ENCODE measurements around the gene COL17A1.

Gene COL17A1

GRCh38 chr10:104104926-104105325 is 19.2 kb upstream of the COL17A1 start:
- no peak for TF ChIP-seq GATA3 (IDR thresholded peaks at IDR 0.05; ENCODE audit: low read depth, low read length)
- no peak for TF ChIP-seq GATA2 (IDR thresholded peaks at IDR 0.05; ENCODE audit: low read depth, low read length)

GRCh38 chr10:104104418-104104817 is 18.7 kb upstream of the COL17A1 start:
- TF ChIP-seq GATA2 (IDR thresholded peaks at IDR 0.05; ENCODE audit: low read depth, low read length): no peak
- no peak for TF ChIP-seq GATA3 (IDR thresholded peaks at IDR 0.05; ENCODE audit: low read depth, low read length)

GRCh38 chr10:104103956-104104355 is 18.3 kb upstream of the COL17A1 start:
- TF ChIP-seq GATA2 (IDR thresholded peaks at IDR 0.05; ENCODE audit: low read depth, low read length): no peak
- no peak for TF ChIP-seq GATA3 (IDR thresholded peaks at IDR 0.05; ENCODE audit: low read depth, low read length)

- TF ChIP-seq GATA2 (IDR thresholded peaks at IDR 0.05; ENCODE audit: low read depth, low read length) (no peak), GATA3 (IDR thresholded peaks at IDR 0.05; ENCODE audit: low read depth, low read length) (no peak)
Measured at GRCh38 chr10:104101902-104102301, 16.2 kb upstream of the COL17A1 start.

- TF ChIP-seq GATA2 (IDR thresholded peaks at IDR 0.05; ENCODE audit: low read depth, low read length): no peak
- no peak for TF ChIP-seq GATA3 (IDR thresholded peaks at IDR 0.05; ENCODE audit: low read depth, low read length)
Measured at GRCh38 chr10:104100795-104101194, 15.1 kb upstream of the COL17A1 start.

GRCh38 chr10:104099941-104100340 is 14.3 kb upstream of the COL17A1 start:
- TF ChIP-seq GATA2 (IDR thresholded peaks at IDR 0.05; ENCODE audit: low read depth, low read length) (no peak), GATA3 (IDR thresholded peaks at IDR 0.05; ENCODE audit: low read depth, low read length) (no peak)

GRCh38 chr10:104099269-104099668 is 13.6 kb upstream of the COL17A1 start:
- TF ChIP-seq GATA2 (IDR thresholded peaks at IDR 0.05; ENCODE audit: low read depth, low read length) (no peak), GATA3 (IDR thresholded peaks at IDR 0.05; ENCODE audit: low read depth, low read length) (no peak)

GRCh38 chr10:104098358-104098925 is 12.8 kb upstream of the COL17A1 start:
- TF ChIP-seq GATA2 (IDR thresholded peaks at IDR 0.05; ENCODE audit: low read depth, low read length): no peak
- no peak for TF ChIP-seq GATA3 (IDR thresholded peaks at IDR 0.05; ENCODE audit: low read depth, low read length)

GRCh38 chr10:104096692-104097091 is 11.0 kb upstream of the COL17A1 start:
- TF ChIP-seq GATA3 (IDR thresholded peaks at IDR 0.05; ENCODE audit: low read depth, low read length) (no peak), GATA2 (IDR thresholded peaks at IDR 0.05; ENCODE audit: low read depth, low read length) (no peak)

- TF ChIP-seq GATA2 (IDR thresholded peaks at IDR 0.05; ENCODE audit: low read depth, low read length) (no peak), GATA3 (IDR thresholded peaks at IDR 0.05; ENCODE audit: low read depth, low read length) (no peak)
Measured at GRCh38 chr10:104092749-104093148, 7.1 kb upstream of the COL17A1 start.

- TF ChIP-seq GATA3 (IDR thresholded peaks at IDR 0.05; ENCODE audit: low read depth, low read length): no peak
- no peak for TF ChIP-seq GATA2 (IDR thresholded peaks at IDR 0.05; ENCODE audit: low read depth, low read length)
Measured at GRCh38 chr10:104090611-104091010, 4.9 kb upstream of the COL17A1 start.

- TF ChIP-seq GATA2 (IDR thresholded peaks at IDR 0.05; ENCODE audit: low read depth, low read length) (no peak), GATA3 (IDR thresholded peaks at IDR 0.05; ENCODE audit: low read depth, low read length) (no peak)
Measured at GRCh38 chr10:104089621-104090020, 3.9 kb upstream of the COL17A1 start.

GRCh38 chr10:104088239-104088638 is 2.6 kb upstream of the COL17A1 start:
- no peak for TF ChIP-seq GATA3 (IDR thresholded peaks at IDR 0.05; ENCODE audit: low read depth, low read length)
- no peak for TF ChIP-seq GATA2 (IDR thresholded peaks at IDR 0.05; ENCODE audit: low read depth, low read length)

GRCh38 chr10:104084482-104085142 is 1.1 kb downstream of the COL17A1 start:
- TF ChIP-seq GATA2 (IDR thresholded peaks at IDR 0.05; ENCODE audit: low read depth, low read length) (no peak), GATA3 (IDR thresholded peaks at IDR 0.05; ENCODE audit: low read depth, low read length) (no peak)

- no peak for TF ChIP-seq GATA2 (IDR thresholded peaks at IDR 0.05; ENCODE audit: low read depth, low read length)
- no peak for TF ChIP-seq GATA3 (IDR thresholded peaks at IDR 0.05; ENCODE audit: low read depth, low read length)
Measured at GRCh38 chr10:104081998-104082397, 3.7 kb downstream of the COL17A1 start.
